ENCODE measurements around the gene MORF4L1.
"Not testable (repeated sequence)": the region's sequence is repeated elsewhere in the genome, so short reads cannot be mapped to it uniquely, and the experiment has no call there.

The MORF4L1 gene

DNA sequence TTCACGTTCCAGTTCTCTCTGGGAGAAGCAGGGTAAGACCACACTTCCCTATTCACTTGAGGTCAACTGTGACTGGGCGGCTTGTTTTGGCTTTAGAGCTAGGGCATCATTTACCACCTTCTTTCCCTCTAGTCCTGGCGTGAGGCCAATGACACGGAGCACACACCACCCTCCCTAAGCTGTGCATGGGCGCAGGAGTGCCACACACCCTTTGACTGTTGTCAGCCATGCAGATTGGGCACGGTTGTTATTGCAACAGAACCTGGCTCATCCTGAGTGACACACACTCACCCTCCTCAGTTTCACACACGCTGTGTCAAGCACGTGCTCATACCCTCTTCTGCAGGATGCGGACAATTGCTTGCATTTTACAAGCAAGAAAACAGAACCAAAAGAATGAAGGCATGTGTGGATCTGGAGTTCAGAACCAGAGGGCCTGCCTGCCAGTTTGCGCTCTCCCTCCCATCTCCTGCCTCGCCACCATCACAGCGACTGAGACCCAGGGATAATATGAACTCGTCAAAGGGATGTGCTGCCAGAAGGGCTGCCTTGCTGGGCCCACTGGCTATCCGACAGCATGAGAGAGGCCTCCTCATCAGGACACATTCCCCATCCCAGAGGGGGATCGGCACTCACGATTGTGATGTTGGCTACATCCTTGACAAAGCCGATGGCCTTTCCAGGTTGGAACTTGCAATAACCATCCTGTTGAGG lies 54.5 kb downstream of the MORF4L1 start:
- DNase-seq = no peak

DNA sequence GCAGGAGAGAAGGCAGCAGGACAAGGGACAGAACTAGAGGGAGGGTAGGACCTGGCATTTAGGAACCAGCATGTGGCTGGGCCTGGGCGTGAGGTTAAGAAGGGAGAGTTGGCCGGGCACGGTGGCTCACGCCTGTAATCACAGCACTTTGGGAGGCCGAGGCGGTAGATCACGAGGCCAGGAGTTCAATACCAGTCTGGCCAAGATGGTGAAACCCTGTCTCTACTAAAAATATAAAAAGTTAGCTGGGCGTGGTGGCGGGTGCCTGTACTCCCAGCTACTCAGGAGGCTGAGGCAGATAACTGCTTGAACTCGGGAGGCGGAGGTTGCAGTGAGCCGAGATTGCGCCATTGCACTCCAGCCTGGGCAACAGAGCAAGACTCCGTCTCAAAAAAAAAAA lies 55.5 kb downstream of the MORF4L1 start:
- DNase-seq = not testable (repeated sequence)

DNA sequence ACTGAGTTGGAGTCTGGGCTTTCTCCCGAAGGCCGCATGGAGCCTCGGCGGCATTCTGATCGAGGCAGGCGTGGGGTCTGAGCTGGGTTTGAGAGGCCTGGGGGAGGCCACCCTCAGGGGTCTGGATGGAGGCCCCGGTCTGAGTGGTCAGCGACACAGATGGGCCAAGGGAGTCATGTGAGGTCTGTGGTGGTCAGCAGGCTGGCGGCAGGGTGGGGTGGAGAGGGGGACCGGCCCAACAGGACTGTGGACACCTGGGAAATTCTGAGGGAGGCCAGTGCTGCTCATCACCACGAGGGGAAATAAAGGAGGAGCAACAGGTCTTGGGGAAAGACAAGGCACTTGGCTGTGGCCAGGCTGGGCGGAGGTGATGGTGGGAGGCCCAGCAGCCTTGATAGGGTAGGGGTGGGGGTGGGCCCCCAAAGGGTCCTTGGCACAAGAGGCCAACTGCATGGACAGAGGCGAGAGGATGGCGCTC lies 56.0 kb downstream of the MORF4L1 start:
- no peak for DNase-seq

DNA sequence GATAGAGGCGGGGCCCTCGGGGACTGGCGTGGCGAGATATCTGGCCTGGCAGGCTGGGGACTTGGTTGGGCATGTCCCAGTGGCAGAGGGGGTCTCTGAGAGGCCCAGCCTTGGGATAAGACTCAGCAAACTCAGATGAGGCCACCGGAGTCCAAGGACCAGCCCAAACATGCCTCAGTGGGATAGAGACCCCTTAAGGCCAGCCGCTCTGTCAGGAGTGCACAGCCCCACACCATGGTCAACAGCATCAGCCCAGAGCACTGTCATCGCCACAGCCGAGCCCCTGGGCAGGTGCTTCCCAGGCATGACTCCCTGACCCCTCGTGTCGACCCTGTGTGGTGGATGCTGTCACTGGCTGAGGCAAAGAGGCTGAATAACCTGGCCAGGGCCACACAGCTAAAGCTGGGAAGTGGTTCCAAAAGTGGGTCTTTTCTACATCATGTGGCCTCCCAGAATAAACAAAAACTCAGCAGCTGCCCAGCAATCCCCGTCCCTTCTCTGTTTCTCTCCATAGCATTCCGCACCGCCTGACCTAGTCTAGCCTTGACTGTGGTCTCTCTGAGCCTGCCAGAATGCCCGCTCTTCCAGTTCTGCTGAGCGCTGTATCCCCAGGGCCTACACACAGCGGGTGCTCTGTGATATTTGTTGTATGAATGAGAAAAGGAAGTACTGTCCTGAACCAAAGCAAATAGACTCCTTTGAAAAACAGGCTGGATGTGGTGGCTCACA lies 57.0 kb downstream of the MORF4L1 start:
- DNase-seq = no peak

DNA sequence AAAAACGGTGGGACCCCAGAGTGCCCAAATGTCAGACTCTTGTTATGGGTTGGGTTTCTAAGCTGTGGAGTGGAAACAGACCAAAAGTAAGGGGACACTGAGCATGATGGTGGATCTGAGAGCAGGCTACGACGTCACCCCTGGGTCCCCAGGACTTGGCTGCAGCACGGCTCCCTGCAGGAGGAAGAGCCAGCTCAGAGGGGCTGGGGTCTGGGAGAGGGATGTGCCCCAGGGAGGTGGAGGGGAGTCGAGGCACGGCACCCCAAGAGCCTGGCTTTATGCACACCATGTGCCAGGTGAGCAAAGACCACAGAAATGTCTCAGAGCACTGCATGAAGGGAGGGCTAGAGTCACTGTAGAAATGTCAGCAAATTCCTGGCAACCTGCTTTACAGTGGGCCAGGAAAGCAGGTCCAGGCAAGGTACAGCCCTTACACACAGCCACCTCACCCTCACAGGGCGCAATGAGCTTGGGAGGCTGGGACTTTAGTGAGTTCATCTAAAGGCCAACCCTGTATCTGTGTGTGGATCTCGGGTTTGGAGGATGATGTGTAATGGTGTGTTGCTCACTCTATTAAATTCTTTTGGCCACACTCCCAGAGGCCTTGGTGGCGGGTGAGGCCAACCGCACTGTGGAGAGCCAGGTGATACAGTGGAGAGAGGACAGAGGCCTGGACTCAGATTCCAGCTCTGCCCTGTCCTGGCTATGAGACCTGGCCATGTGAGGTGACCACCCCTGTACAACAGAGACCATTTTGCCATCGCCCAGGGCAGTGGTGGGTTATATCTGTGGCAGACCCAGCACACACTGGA lies 58.1 kb downstream of the MORF4L1 start:
- DNase-seq = no peak

DNA sequence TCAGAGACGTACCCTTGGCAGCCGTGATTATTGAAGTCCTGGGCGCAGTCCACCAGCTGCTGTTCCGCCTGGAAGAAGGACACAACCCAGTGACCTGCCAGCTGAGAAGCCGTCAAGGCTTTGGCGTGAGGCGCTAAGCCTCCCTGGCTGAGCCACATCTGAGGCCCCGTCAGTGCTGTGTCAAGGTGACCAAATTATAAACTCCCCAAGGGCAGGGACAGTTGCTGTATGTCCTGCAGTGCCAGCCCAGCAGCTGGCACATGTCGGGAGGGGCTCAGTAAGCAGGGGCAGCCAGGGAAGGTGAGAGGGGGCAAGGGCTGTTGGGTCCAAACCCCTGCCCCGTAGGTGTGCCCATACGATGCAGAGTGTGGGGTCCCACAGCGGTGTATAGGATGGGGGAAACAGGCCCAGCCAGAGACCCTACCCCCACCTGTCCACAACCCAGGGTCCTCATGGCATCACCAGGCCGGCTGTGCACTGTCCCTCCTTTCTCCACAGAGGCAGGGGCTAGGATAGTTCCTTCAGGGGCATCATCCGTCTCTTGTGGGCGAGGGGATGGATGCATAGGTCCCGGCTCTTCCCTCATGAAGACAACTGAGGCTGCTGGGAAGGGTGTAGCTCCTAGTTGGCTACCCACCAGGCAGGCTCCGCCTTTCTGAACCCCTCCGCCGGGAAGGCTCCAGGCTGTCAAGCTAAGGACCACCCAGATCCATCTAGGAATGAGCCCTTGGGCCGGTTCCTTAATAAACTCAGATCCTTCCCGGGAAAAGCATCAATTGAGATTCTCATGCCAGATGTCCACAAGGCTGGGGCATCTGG lies 59.0 kb downstream of the MORF4L1 start:
- no peak for DNase-seq

DNA sequence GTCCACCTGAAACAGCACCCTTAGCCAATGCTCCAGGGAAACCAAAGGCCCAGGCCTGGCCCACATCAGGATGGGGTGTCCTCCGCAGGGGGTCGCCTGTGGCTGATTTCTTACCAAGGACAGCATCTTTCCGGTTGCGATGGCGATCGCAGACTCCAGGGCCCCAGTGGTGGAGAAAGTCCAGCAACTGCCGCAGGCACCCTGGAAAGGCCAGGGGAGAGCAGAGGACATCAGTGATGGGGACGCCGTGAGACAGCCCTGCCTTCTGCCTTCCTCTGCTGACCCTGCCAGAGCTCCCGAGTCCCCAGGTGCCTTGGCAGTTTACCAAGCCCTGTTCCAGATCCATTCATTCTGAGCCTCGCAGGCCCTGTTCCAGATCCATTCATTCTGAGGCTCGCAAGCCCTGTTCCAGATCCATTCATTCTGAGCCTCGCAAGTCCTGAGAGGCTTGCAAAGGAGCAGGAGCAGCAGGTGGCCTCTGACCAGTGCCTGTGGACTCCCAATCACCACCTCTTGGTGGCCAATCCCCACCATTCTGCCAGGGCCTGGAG lies 59.6 kb downstream of the MORF4L1 start:
- DNase-seq = no peak

DNA sequence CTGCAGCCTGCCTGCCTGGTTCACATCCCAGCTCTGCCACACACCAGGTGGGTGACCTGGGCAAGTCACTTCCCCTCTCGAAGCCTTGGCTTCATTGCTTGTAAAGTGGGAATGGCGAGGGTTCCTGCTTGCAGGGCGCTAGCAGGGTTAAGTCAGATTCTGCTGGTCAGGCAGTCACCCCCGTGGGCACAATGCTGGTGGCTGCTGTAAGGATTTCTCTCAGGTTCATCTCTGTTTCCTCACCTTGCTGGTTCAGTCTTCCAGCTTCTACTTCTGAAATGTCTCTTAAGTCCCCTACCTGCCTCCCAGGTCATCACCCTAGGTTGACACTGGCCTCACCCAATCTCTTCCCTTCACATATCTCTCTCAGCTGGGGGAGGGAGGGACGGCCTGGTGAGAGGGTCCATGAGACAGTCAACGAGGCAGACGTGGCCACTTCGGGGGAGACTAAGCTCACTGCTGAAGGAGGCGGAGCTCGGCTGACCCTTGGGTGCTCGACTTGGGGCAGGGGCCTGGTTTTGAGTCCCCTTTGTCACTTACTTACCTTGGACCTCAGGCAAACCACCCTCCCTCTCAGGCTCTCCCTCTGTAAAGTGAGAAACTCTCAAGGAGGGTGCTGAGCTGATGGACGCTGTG lies 60.6 kb downstream of the MORF4L1 start:
- no peak for DNase-seq

DNA sequence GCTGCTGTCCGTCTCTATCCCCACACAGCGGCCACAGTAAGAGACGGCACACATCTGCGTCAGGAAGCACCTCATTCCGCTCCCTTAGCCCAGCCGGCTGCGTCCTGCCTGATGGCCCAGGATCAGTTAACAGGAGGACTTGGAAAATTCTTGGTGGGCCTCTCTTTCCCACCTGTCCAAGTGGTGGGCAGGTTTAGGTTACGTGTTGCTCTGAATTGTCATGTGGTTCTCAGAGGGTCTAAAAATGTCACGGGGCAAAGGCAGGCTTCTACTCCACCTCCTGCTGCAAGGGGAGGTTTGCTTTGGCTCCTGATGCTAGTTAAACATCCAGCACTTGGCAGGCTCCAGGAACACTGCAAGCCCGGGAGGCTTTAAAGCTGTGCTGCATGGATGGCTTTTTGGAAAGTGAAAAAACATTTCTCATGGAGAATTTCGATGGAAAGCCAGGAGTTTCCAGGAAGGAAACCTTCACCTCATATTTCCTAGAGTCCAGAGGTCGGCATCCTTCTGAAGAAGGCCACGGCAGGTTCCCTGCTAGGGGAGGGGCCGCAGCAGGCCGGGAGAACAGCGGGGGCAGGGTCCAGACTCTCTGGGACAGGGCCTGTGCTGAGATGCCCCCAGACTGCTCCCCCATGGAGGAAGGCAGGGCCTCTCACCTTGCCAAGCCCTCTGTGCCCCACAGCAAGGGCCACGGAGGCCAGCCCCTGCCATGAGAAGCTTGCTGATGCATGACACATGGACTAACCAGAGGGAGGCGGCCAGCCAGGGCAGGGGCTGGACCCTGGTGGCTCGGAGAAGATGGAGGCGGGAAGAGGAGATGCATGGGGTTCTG lies 61.3 kb downstream of the MORF4L1 start:
- DNase-seq = no peak

DNA sequence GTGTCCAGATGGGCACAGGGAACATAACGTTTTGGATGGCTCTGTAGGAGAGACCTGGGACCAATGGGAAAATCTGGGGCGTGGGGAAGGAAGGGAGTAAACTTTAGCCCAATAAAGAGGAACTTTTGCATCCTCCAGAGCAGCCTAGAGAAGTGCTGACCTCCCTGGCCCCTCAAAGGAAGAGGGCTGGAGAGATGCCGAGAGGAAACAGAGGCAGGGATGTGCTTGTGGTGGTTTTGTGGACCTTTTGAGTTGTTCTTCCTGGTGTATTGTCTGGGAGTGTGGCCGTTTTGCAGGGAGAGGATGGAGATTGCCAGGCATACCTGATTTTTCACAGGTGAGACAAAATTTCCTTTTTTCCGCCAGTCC lies 61.9 kb downstream of the MORF4L1 start:
- no peak for DNase-seq

DNA sequence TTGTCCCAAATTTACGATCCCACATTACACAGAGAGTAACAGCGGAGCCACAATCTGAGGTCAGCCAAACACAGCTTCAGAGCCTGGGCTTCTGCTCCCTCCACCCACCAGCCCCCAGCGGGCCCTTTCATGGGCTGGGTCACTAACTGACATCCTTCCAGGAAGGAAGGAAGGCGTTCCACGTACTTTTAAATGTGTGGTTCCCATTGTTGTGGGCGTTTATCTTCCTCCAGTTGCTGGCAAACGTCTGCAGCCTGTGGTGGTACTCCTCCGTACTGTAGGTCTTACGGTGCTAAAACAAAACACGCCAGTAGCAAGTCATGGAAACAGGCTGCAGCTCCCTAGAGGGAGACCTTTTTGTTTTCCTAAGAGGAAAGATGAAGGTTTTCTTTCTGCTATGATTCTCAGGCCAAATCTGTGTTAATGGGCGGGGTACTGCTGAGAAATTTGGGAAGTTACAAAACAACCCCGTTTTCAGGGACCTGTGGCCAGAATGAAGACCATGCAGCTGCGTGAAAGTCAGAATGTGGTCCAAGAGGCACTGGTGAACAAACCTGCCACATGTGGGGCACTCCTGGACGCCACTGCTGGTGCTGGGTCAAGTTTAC lies 64.5 kb downstream of the MORF4L1 start:
- no peak for DNase-seq

DNA sequence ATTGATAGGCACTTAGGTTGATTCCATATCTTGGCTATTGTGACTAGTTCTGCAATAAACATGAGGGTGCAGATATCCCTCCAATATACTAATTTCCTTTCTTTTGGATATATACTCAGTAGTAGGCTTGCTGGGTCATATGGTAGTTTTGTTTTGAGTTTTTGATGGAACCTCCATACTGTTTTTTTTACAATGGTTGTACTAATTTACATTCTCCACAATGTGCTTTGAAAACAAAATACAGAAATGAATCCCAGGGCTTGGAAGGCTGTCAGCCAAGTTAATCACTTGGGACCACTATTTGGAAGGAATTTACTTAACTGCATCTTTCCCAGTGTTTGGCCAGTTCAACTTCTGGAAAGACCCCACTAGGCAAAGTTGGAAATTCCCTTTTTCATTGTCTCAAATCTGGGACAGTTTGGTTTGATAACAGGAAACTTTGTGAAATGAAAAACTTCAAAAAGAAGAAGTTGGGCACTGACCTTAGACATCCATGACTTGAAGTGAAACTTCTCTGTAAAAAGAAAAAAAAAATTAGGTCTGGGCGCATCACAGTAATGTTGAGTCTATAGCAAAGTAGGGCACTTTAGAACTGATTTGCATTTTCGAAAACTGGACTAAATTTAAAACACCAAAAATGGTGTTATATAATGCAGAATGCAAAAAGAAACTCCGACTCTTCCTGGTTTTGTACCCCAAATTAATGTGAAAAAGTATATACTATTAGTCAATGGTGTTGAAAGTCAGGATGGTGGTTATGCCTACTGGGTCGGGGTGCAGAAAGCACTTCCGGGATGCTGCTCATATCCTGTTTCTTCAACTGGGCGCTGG lies 66.2 kb downstream of the MORF4L1 start:
- DNase-seq = no peak

DNA sequence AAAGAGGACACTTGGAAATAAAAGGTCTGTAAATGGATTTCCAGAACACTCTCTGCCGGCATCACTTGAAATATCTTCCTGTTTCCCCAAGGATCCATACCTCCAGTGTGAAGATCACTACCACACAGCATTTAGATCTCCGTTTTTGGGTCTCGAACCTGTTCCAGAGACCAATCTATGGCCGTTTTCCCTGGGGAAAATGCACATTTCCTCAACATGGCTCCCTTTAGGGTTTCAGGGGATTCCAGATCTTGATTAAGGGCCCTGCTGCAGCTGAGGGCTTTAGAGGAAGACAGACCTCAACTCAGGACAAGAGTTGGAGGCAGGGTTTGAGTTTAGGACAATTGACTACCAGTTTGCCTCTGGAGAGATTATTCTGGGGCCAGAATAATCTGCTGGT lies 70.1 kb downstream of the MORF4L1 start:
- DNase-seq = no peak

DNA sequence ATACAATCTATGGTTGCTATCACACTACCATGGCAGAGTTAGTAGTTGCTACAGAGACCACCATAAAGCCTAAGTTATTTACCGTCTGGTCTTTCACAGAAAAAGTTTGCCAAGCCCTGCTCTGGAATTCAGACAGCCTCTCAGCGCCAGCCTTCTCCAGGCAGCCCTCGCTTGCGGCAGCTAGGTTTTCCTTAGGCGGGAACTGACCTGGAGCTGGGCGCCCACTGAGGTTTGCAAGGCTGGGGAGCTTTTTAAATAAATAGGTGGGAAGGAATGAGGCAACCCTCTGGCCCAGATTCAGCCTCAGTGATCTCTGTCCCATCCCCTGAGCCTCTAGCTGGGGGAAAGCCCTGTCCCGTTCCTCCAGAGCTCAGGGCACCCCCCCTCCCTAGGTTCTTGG lies 71.0 kb downstream of the MORF4L1 start:
- DNase-seq = no peak

DNA sequence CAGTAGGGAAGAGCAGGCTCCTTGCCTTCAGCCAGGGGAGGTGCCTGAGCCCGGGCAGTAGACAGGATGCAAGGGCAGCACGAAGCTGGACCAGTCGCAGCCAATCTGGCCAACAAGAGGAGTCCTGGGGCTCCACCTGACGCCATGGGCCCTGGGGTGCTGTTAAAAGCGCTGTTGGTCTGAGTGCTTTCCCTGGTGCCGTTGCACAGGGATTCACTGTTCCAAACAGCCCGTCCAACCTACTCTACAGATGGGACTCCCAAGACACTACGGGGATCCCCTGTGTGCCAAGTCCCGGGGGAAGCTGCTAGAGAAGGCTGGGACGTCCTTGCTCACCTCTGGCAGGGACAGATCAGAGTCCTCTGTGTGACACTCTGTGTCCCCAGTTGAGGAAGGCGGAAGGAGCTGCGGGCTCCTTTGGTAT lies 71.5 kb downstream of the MORF4L1 start:
- DNase-seq = no peak

DNA sequence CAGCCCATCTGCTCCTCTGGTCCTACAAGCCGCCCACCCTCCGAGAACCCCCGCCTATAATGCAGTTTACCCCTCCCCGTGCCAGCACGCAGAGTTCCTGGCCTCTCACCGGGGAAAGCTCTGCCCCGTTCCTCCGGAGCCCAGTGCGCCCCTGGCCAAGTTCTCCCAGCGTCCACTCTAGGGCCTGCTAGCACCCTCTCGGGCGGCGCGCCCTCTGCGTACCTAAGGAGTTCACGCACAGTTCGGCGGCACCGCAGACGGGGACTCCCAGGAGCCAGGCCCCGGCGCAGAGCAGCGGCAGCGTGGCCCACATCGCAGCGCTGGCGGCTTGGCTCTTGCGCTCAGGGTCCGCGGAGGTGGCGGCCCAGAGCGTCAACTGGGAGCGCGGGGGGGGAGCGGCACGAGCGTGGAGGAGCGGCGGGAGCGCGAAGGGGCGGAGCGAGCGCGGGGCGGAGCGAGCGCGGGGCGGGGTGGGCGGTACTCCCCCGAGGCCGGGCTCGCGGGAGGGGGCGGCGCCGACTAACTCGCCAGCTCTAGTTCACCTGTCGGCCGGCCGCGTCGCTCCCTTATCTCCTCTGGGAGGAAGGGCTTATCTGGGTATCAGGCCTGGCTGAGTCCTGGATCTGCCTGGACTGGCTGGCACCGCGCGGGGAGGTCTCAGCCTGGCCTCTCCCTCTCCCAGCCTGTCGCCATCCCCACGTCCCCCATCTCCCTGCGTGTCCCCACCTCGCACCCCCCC lies 72.1 kb downstream of the MORF4L1 start, which contains the start of gene CTSH:
TSS of gene CTSH (minus strand) at position 378 of the 739 bp plus-strand sequence. CDS start at position 313, 65 bp downstream.
- no peak for DNase-seq

DNA sequence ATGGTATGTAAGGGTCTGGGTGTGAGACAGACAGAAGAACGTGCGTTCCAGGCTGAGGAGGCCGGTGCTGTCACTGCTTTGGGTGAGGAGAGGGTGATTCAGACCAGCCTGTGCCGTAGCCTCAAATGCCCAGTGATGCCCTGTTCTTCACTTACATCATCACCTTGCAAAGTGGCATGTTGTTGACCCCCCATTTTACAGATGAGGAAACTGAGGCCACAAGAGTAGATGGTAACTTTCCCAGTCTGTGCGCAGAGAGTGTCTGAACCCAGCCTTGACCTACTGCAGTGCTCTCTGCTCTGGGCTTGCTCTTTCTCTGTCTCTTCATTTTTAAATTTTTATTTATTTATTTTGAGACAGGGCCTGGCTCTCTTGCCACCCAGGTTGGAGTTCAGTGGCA lies 73.8 kb downstream of the MORF4L1 start:
- no peak for DNase-seq

DNA sequence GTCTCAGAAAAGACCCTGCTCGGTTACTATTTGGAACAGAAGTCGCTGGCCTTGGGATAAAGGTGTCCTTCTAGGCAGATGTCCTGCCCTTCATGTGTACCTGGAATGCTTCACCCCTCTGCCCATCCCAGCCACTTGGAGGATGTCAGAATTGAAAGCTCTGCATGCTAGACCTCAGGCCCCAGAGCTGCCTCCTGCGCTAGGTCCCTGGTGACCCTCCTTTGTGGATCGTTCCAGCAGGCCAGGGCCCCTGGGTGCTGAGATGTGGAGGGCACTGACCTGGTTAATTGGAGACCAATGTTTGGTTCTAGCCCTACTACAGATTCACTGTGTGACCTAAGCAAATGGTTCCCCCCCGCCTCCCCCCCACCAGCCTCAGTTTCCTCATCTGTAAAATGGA lies 74.8 kb downstream of the MORF4L1 start:
- DNase-seq = no peak

All from DMS 273 treated with DMSO at 0.1 percent for 48 hours (cell line).